GM19395 (cell line): ENCODE data around the gene KIF26B.
"Not testable (repeated sequence)": the region's sequence is repeated elsewhere in the genome, so short reads cannot be mapped to it uniquely, and the experiment has no call there.

Source experiments
- ATAC-seq: cut with Tn5 transposase; IDR thresholded peaks from one replicate; pipeline ENCODE4 v1.9.1; 2021; ENCODE audit warnings: mild to moderate bottlenecking, moderate library complexity; ENCODE audit not compliant: unreplicated experiment

Gene KIF26B

DNA sequence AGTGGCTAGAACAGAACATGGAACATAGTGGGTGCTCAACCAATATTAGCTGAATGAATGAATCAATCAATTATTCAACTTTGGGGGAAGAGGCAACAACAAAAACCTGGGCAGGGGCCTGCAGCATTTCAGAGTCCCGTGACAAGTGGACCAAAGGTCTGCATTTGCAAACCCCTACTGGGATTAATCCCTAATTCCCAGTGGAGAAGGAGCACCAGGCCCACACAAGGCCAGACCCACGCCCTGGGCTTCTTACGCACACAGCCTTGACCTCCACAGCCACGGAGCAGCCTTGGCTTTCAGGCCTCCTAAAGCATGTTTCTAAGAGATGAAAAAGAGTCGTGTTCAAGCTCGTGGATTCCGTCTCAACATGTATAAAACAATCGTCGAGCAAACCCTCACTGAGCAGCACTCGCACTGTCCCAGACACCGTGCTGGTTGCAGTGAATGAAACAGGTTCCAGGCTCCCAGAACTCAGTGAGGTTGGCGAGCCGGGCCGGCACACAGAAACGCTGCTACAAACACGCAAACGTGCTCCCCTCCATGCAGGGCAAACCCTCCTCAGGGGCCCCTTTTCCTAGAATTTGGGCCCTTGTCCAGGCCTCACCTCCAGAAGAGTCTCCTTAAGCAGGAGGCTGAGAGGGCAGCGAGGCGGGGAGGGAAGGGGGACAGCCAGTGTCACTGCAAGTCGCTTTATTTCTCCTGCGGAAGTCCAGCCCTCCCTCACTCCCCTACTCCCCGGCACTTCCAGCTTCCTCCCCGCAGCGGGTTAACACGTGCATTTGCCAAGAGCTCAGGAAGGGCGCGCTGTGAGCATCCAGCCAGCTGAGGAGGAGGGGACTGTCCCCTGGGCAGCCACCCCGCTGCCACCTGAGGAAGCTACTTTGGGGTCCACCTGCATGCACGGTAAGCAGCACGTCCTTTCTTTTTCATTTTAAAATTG, 556.4 kb downstream of the KIF26B start:
- no peak for ATAC-seq

- not testable (repeated sequence) for ATAC-seq
Observed at GRCh38 chr1:245714027-245714426, 559.2 kb downstream of the KIF26B start.

DNA sequence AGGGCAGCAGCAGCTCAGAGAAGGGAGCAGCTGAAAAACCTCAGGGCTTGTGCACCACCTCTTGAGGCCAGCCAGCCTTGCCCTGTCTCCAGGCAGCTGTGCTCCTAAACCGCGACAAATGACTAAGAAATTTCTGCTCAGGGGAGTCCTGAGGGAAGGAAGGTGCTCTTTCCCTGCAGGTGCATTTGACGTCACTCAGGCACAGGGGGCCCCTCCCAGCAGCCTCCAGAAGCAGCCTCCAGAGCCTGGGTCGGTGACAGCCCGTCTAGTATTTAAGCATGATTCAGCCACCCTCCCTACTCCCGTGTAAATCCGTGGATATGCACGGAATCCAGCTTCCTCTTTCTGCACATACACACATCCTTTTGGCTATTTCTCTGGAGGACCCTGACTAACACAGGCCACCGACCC, 560.5 kb downstream of the KIF26B start:
- no peak for ATAC-seq

- ATAC-seq: no peak
Observed at GRCh38 chr1:245715970-245716369, 561.2 kb downstream of the KIF26B start.

DNA sequence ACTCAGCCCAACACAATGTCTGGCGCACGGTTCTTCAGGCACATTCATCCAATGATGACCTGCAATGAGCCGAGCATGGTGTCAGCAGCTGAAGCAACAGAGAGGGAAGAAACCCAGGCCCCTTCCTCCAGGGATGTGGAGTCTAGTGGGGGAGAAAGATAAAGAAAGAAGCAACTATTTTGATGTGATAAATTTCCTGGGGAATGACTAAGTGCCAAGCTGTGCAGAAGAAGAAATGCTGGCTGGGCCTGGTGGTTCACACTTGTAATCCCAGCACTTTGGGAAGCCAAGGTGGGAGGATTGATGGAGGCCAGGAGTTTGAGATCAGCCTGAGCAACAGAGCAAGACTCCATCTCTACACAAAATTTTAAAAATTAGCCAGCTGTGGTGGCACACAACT, 561.8 kb downstream of the KIF26B start:
- no peak for ATAC-seq

- no peak for ATAC-seq
Observed at GRCh38 chr1:245717611-245718010, 562.8 kb downstream of the KIF26B start.

DNA sequence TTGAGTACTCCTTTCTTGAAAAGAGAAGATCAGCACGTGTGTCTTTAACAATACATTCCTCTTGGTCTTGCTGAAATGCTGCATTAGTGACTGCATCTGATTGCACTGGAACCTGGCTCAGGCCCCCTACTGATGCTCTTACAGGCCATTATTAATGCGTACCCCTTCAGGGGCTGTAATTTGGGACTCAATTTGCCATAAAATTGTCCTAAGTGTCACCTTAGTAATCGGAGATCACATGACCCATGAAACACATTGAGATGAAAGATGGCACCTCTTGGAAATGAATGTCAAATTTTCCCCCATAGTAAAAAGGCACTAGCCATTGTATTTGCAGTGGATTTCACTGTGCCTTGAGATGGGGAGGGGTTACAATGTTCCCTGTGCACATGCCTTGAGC, 563.3 kb downstream of the KIF26B start:
- ATAC-seq: no peak

DNA sequence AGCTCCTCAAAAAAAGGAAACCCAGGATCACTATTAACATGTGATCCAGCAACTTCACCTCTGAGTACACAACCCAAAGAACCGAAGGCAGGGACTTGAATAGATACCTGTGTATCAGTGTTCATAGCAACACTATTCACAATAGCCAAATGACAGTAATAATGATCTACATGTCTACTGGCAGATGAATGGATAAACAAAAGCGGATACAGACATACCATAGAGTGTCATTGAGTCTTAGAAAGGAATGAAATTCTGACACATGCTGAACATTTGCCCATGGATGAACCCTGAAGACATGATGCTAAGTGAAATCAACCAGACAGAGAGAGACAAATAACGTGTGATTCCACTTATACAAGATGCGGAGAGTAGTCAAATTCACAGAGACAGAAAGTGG, 564.2 kb downstream of the KIF26B start:
- no peak for ATAC-seq

DNA sequence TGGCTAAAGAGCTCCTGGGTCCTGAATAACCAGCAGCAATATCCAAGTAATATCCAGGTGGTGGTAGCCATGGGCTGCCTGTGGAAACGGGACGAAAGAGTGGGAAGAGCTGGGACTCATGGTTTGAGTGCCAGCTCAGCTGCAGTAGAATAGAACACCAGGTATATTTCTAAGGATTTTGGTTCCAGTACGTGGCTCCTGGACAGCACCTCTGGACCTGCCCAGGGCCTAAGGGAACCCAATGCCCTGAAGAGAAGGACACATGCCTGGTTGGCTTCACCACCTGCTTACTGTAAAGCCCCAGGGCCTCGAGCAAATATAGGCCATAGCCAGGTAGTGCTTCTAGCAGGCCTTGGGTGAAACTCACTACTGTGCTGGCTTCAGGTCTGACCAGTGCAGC, 566.7 kb downstream of the KIF26B start:
- no peak for ATAC-seq

DNA sequence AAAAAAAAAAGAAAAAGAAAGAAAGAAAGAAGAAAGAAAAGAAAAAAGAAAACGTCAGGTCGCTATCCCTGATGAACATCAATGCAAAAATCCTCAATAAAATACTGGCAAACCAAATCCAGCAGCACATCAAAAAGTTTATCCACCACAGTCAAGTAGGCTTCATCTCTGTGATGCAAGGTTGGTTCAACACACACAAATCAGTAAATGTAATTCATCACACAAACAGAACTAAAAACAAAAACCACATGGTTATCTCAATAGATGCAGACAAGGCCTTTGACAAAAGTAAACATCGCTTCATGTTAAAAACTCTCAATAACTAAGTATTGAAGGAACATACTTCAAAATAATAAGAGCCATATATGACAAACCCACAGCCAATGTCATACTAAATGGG, 573.2 kb downstream of the KIF26B start:
- not testable (repeated sequence) for ATAC-seq

DNA sequence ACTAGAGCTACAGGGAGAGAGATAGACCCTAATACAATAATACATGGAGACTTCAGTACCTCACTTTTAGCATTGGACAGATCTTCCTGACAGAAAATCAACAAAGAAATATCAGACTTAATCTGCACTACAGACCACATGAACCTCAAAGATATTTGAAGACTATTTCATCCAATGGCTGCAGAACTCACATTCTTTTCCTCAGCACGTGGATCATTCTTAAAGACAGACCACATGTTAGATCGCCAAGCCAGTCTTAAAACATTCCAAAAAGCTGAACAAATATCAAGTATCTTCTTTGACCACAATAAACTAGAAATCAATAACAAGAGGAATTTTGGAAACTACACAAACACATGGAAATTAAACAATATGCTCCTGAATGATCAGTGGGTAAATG, 576.0 kb downstream of the KIF26B start:
- ATAC-seq: no peak

- not testable (repeated sequence) for ATAC-seq
Observed at GRCh38 chr1:245740336-245740735, 585.6 kb downstream of the KIF26B start.

DNA sequence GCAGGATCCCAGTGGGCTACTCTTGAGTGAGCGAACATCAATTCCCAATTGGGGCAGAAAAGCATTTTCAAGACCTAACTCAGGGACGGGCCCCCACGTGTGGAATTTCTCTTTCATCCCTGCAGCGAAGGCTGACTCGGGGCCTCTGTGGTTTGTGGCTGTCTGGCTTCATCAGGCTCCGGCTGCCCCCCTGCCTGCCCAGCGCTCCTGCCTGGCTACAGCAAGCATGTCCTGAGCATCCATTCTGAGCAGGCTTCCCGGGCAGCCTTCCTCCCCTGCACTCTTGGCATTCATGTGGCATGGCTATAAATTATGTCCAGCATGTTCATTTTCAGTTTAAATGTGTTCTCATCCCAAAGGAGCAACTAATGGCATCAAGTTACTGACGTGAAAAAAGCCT, 588.1 kb downstream of the KIF26B start:
- no peak for ATAC-seq

DNA sequence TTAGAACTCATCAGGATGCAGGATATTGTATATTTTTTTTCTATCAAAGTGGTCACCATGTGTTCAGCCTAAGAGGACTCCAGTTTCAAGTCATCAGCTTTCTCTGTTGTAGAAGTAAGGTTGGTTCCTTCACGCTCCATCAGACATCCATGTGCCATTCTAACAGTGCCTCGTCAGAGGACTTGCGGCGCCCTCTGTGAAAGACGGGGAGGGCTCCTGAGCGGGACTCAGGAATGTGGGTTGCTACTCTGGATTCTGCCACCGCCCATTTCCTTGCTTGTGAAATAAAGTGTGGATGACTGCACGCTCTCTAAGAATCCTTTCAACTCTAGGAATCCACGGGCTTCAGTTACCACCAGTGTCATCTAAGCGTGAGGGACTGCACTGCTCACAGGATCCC, 593.5 kb downstream of the KIF26B start:
- no peak for ATAC-seq

GRCh38 chr1:245748646-245749045, 593.9 kb downstream of the KIF26B start:
- ATAC-seq: no peak

GRCh38 chr1:245749053-245749452, 594.3 kb downstream of the KIF26B start:
- no peak for ATAC-seq

DNA sequence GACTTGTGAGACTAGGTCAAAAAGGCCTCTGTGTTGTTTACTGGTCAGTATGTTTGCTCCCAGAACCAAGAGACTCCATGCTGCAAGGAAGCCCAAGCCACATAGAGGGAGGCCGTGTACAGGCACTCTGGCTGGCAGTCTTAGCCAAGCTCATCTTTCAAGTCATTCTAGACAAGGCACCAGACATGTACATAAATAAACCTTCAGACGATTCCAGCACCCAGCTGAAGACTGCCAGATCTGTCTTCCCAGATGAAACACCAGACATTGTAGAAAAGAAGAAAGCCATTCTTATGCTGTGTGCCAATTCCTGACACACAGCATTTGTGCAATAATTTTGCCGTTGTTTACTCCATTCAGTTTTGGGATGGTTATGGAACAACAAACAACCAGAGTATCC, 595.5 kb downstream of the KIF26B start:
- no peak for ATAC-seq

GRCh38 chr1:245751116-245751515, 596.3 kb downstream of the KIF26B start:
- no peak for ATAC-seq

DNA sequence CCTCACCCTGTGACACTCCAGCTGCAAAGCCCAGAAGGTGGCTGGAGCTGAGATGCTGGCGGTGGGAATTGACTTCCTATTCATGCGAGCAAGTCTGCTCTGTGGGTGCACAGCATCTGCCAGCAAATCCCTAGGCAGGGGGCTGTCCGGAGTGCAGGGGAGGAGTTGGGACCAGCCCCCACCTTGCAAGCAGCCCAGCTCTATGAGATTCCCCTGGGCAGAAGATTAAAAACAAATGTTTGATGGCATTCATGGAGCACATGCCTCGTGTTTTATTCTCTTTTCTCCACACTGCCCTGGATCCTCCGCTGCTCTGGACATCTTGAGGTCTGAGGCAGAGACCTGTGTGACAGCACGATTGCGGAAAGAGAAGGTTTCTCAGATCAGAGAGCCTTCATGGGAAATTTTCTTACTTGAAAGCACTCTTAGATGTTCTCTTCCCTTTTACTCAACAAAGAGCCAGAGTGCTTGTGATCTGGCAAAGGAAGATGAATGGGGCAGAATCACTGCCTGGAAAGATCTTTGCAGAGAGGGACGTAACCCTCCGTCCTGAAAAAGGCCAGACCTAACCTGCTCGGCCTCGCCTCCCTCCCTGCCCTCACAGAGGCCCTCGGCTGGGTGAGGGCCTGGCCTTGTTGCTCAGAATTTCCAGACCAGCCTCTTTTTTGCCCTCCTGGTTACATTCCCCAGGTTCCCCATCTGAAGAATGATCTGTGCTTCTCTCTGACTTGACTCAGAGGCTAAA, 597.1 kb downstream of the KIF26B start:
- ATAC-seq: no peak

DNA sequence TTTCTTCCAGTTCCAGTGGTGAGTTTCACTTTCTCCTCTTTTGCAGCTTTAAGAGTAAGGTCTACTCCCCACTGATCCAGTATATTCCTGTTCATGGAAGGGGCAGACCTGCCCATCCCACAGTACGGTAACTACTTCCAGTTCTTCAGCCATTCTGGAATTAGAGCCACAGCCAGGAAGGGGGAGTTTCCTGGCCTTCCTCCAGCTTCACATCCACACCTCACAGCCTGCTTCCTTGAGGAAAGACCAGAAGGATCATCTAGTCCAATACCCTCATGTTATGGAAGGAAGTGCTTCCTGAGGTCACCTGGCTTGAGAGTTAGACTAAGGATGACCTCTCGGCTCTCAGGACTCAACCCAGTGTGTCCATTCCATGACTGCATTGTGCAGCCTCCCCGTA, 597.8 kb downstream of the KIF26B start:
- ATAC-seq: no peak

DNA sequence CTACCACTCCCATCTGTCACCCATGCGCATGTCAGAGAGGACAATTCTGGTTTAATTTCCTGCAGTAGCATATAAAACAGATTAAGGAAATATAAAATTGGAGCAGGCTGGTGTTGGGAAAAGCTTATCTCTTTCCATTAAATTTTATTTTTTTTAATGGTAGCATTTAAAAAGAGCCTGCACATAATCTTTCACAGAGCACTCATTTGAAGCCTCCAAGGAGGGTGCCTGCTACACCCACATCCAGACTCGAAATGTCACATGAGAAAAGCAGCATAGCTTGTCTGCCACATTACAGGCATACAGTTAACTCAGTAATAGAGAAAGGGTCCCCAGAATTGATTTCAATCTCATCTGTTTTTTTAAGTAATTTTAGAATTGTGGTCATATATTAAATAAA, 599.0 kb downstream of the KIF26B start:
- ATAC-seq: no peak

DNA sequence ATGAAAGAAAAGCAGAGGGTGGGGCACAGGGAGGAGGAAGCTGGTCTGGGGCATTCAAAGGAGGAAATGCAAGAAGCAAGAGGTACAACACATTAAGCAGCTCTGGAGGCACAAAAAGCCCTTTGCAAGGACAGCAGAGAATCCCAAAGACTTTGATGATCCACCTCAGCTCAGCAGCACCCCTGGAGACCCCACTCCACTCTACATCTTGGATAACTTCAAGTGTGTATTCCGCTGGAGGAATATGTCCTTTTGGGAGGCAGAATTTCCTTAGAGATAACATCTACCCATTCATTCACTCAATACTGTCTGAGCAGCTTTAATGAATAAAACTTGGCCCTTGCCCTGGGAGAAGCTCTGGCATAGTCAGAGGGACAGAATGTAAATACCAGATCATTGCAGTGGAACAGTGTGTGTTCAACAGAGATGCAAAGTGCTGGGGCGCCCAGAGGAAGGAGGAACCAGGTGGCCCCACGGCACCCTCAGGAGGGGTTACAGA, 599.7 kb downstream of the KIF26B start:
- no peak for ATAC-seq
